ENCODE measurements around the gene MARVELD1. TPM values are rescaled to one million over a fixed set of nuclear protein-coding genes. Genes with fewer than 3 reads are reported as not detected.

The MARVELD1 gene
- total and polyA plus RNA-seq, 2 experiments from 2014 or later: 7.3 to 23.7 TPM

- DNase-seq (ENCODE audit: low spot score): peak; percentile 75
- Histone ChIP-seq H4K20me1 (replicated peaks; ENCODE audit: insufficient read depth) (peaks cover 8% of the 10 kb centered on the region; the same call in 1 of the 2 replicates), H3K36me3 (ENCODE audit: insufficient read depth) (peaks cover 4% of the 10 kb centered on the region; the same call in 1 of the 2 replicates), H3K27ac (ENCODE audit: low read depth) (no peak overlapping the region), H2AFZ (no peak overlapping the region), H3K27me3 (ENCODE audit: insufficient read depth) (no peaks in the 10 kb centered on the region), H3K79me2 (replicated peaks; ENCODE audit: insufficient read depth) (0 out of 2 replicates have a peak, but pooled peaks cover 7% of the 10 kb centered on the region), H3F3A (replicated peaks; ENCODE audit: low read depth) (no peaks in the 10 kb centered on the region; the same call in 1 of the 2 replicates), H3K4me2 (no peak overlapping the region), H3K4me3 (no peak overlapping the region), H3K9me2 (ENCODE audit: insufficient read depth) (no peaks in the 10 kb centered on the region), H3K4me1 (ENCODE audit: insufficient read depth) (no peaks in the 10 kb centered on the region)
- TF ChIP-seq STAT1 (IDR thresholded peaks at IDR 0.05; ENCODE audit: unreplicated experiment) (no peak), CTCF (conservative IDR thresholded peaks at IDR 0.05; ENCODE audit: low read depth in 2 of 2) (peak; percentile 83 to 91)
- peaks cover 40% of the 10 kb centered on the region for H3K36me3 Mint-ChIP-seq (ENCODE audit: low read depth)
- H3K27ac Mint-ChIP-seq: no peak overlapping the region; the same call in 1 of the 2 replicates
- ATAC-seq: peak; percentile 92
- peaks cover 3% of the 10 kb centered on the region for H3K27me3 Mint-ChIP-seq (ENCODE audit: insufficient read depth, low read depth, poor library complexity)
- H3K4me1 Mint-ChIP-seq: 0 out of 3 replicates have a peak, but pooled peaks cover 2% of the 10 kb centered on the region
- no peaks in the 10 kb centered on the region for H3K9me3 Mint-ChIP-seq
- H3K4me3 Mint-ChIP-seq: no peak overlapping the region
Observed at GRCh38 chr10:97676770-97677581, 36.6 kb upstream of the MARVELD1 start.

- no peaks in the 10 kb centered on the region for H3K9me2 ChIP-seq (ENCODE audit: insufficient read depth)
- H3K79me2 ChIP-seq (replicated peaks; ENCODE audit: insufficient read depth): 0 out of 2 replicates have a peak, but pooled peaks cover 8% of the 10 kb centered on the region
- Mint-ChIP-seq H3K27ac (no peak overlapping the region), H3K36me3 (ENCODE audit: low read depth) (peaks cover 17% of the 10 kb centered on the region), H3K4me1 (peaks cover 5% of the 10 kb centered on the region; the same call in 2 of the 3 replicates), H3K9me3 (no peaks in the 10 kb centered on the region), H3K4me3 (no peak overlapping the region), H3K27me3 (ENCODE audit: insufficient read depth, low read depth, poor library complexity) (peaks cover 9% of the 10 kb centered on the region)
- H3K27me3 ChIP-seq (ENCODE audit: insufficient read depth): no peaks in the 10 kb centered on the region
- H3F3A ChIP-seq (replicated peaks; ENCODE audit: low read depth): no peaks in the 10 kb centered on the region; the same call in 1 of the 2 replicates
- H2AFZ ChIP-seq: no peak overlapping the region
- no peaks in the 10 kb centered on the region; the same call in 1 of the 2 replicates for H3K36me3 ChIP-seq (ENCODE audit: insufficient read depth)
- no peak overlapping the region for H3K4me3 ChIP-seq
- H3K4me1 ChIP-seq (ENCODE audit: insufficient read depth): peaks cover 6% of the 10 kb centered on the region; the same call in 1 of the 2 replicates
- TF ChIP-seq EZH2phosphoT487 (IDR thresholded peaks at IDR 0.05; ENCODE audit: unreplicated experiment) (no peak), JUNB (IDR thresholded peaks at IDR 0.05; ENCODE audit: unreplicated experiment) (no peak), STAT1 (IDR thresholded peaks at IDR 0.05; ENCODE audit: unreplicated experiment) (no peak), ZNF114 (CRISPR knock-in tag; IDR thresholded peaks at IDR 0.05) (no peak), REST (IDR thresholded peaks at IDR 0.05; ENCODE audit: unreplicated experiment) (no peak), EZH2 (IDR thresholded peaks at IDR 0.05; ENCODE audit: low read depth, unreplicated experiment) (no peak), POLR2AphosphoS5 (IDR thresholded peaks at IDR 0.05; ENCODE audit: low read depth) (no peak)
- DNase-seq (ENCODE audit: low spot score): no peak
- no peak overlapping the region for H3K4me2 ChIP-seq
- no peak for ATAC-seq
- H4K20me1 ChIP-seq (replicated peaks; ENCODE audit: insufficient read depth): peaks cover 19% of the 10 kb centered on the region
- H3K27ac ChIP-seq (ENCODE audit: low read depth): no peak overlapping the region
Observed at GRCh38 chr10:97679594-97679993, 33.9 kb upstream of the MARVELD1 start.
